SK-N-SH (cell line): ENCODE measurements around the gene HSPE1. TPM values are rescaled to one million over a fixed set of nuclear protein-coding genes. Genes with fewer than 3 reads are reported as not detected.
A peak's percentile ranks its signal among the peaks of the same experiment; 100 is the strongest.

Experiments
- CTCF ChIA-PET: fragments of 300-600, 350-600 bp; formaldehyde crosslinking; extraction: SDS; loops from one replicate; lab custom pipeline; 2021; lab: Yijun Ruan, JAX
- POLR2A ChIA-PET: fragments of 350-600 bp; sonication (Branson Sonifier 250); formaldehyde crosslinking; extraction: SDS; loops from one replicate; lab custom pipeline; 2020; ENCODE audit warnings: antibody characterized with exemption, inconsistent platforms; lab: Yijun Ruan, JAX
- DNase-seq: peaks from one replicate; pipeline ENCODE4 v3.0.0; 2012
- H2AFZ ChIP-seq: fragments of 200-600 bp; sonication (generic); 2 replicates; pipeline ENCODE4 v1.8.1; 2016; ENCODE audit warnings: antibody characterized with exemption, mild to moderate bottlenecking, low read depth
- H3F3A ChIP-seq: fragments of 200-600 bp; sonication (generic); replicated peaks from 2 replicates; pipeline ENCODE3; 2016; ENCODE audit warnings: antibody characterized with exemption, mild to moderate bottlenecking; ENCODE audit not compliant: insufficient read depth
- H3K27ac ChIP-seq, 2 experiments: fragments of 200-500 bp in 1 of 2; fragments of 200-600 bp in 1 of 2; sonication (Bioruptor generic) in 1 of 2; sonication (generic), shearing (Covaris generic) in 1 of 2; 2 replicates each; pipeline versions ENCODE4 v1.5.1 to v1.6.1; 2014 to 2016; ENCODE audit warnings: low read depth in 2 of 2, inconsistent platforms in 1 of 2, low read length in 1 of 2, mild to moderate bottlenecking in 1 of 2, mixed read lengths in 1 of 2
- H3K27me3 ChIP-seq: fragments of 200-600 bp; sonication (generic), shearing (Covaris generic); 2 replicates; pipeline ENCODE4 v1.6.1; 2016; ENCODE audit warnings: mixed run types; ENCODE audit not compliant: insufficient read depth
- H3K36me3 ChIP-seq, 2 experiments: fragments of 200-500 bp in 1 of 2; fragments of 200-600 bp in 1 of 2; sonication (Bioruptor generic) in 1 of 2; sonication (generic) in 1 of 2; replicated peaks in 1 of 2; 2 replicates each; pipeline versions ENCODE3 to v1.5.1; 2014 to 2016; ENCODE audit warnings: low read length in 1 of 2, mild to moderate bottlenecking in 1 of 2; ENCODE audit not compliant: insufficient read depth in 2 of 2, control insufficient read depth in 1 of 2
- H3K4me1 ChIP-seq, 2 experiments: fragments of 200-500 bp in 1 of 2; fragments of 200-600 bp in 1 of 2; sonication (Bioruptor generic) in 1 of 2; sonication (generic), shearing (Covaris generic) in 1 of 2; 2 replicates each; pipeline versions ENCODE4 v1.5.1 to v1.6.1; 2014 to 2016; ENCODE audit warnings: low read depth in 1 of 2, low read length in 1 of 2, mixed run types in 1 of 2; ENCODE audit not compliant: insufficient read depth in 2 of 2, control insufficient read depth in 1 of 2
- H3K4me2 ChIP-seq: fragments of 200-600 bp; sonication (generic), shearing (Covaris generic); 2 replicates; pipeline ENCODE4 v1.6.1; 2017; ENCODE audit warnings: mixed run types
- H3K4me3 ChIP-seq, 2 experiments: fragments of 200-500 bp in 1 of 2; fragments of 200-600 bp in 1 of 2; sonication (Bioruptor generic) in 1 of 2; sonication (generic), shearing (Covaris generic) in 1 of 2; 2 replicates each; pipeline versions ENCODE4 v1.5.1 to v1.8.1; 2014 to 2016; ENCODE audit warnings: low read depth in 2 of 2, inconsistent platforms in 1 of 2, low read length in 1 of 2, mild to moderate bottlenecking in 1 of 2, mixed read lengths in 1 of 2, moderate library complexity in 1 of 2
- H3K79me2 ChIP-seq: fragments of 200-600 bp; sonication (generic); 2 replicates; pipeline ENCODE4 v1.8.1; 2017; ENCODE audit warnings: mild to moderate bottlenecking; ENCODE audit not compliant: insufficient read depth
- H3K9ac ChIP-seq: fragments of 200-600 bp; sonication (generic); 2 replicates; pipeline ENCODE4 v1.6.1; 2017; ENCODE audit warnings: mixed run types
- H3K9me2 ChIP-seq: fragments of 200-600 bp; sonication (generic); 2 replicates; pipeline ENCODE4 v1.6.1; 2017; ENCODE audit warnings: mixed run types
- H3K9me3 ChIP-seq: fragments of 200-600 bp; sonication (generic); 2 replicates; pipeline ENCODE4 v1.6.1; 2017; ENCODE audit warnings: mixed run types, mild to moderate bottlenecking, moderate library complexity
- H4K20me1 ChIP-seq: fragments of 200-600 bp; sonication (generic); 2 replicates; pipeline ENCODE4 v1.6.1; 2017; ENCODE audit warnings: mild to moderate bottlenecking, mixed run types; ENCODE audit not compliant: insufficient read depth
- ELF1 ChIP-seq: IDR thresholded peaks from 2 replicates; pipeline ENCODE4 v1.4.0; 2012
- FOXJ3 ChIP-seq: sonication (generic); formaldehyde crosslinking; IDR thresholded peaks from 2 replicates; pipeline ENCODE4 v1.5.1; 2020; ENCODE audit warnings: mild to moderate bottlenecking, missing genetic modification reagents
- FOXM1 ChIP-seq: IDR thresholded peaks from 2 replicates; pipeline ENCODE4 v1.4.0; 2012; ENCODE audit warnings: low read depth, mild to moderate bottlenecking
- JUND ChIP-seq: IDR thresholded peaks from 2 replicates; pipeline ENCODE4 v1.4.0; 2012
- MXI1 ChIP-seq: IDR thresholded peaks from 2 replicates; pipeline ENCODE4 v1.6.1; 2012; ENCODE audit warnings: mild to moderate bottlenecking, low read depth, low read length, improper control_type of control experiment
- NFIC ChIP-seq: IDR thresholded peaks from 2 replicates; pipeline ENCODE4 v1.4.0; 2012; ENCODE audit warnings: borderline replicate concordance
- PBX3 ChIP-seq: IDR thresholded peaks from 2 replicates; pipeline ENCODE4; 2012
- POLR2AphosphoS5 ChIP-seq: IDR thresholded peaks from 2 replicates; pipeline ENCODE4 v1.6.1; 2012; ENCODE audit warnings: low read depth, low read length
- RAD21 ChIP-seq: IDR thresholded peaks from 2 replicates; pipeline ENCODE4 v1.6.1; 2012; ENCODE audit warnings: mild to moderate bottlenecking, low read length
- RCOR1 ChIP-seq: fragments of 150-350 bp; IDR thresholded peaks from 2 replicates; pipeline ENCODE4 v1.6.1; 2017; ENCODE audit warnings: antibody characterized with exemption, low read length
- REST ChIP-seq: IDR thresholded peaks from 2 replicates; pipeline ENCODE4 v1.6.1; 2012; ENCODE audit warnings: mild to moderate bottlenecking, low read depth, low read length, moderate library complexity
- RFX5 ChIP-seq: IDR thresholded peaks from 2 replicates; pipeline ENCODE4 v1.6.1; 2012; ENCODE audit warnings: mild to moderate bottlenecking, improper control_type of control experiment, low read length
- SIN3A ChIP-seq: IDR thresholded peaks from 2 replicates; pipeline ENCODE4 v1.6.1; 2012; ENCODE audit warnings: low read depth, mild to moderate bottlenecking, low read length, moderate library complexity, borderline replicate concordance
- TEAD4 ChIP-seq: IDR thresholded peaks from 2 replicates; pipeline ENCODE4 v1.4.0; 2012; ENCODE audit warnings: mild to moderate bottlenecking, borderline replicate concordance; ENCODE audit not compliant: insufficient read depth
- USF1 ChIP-seq: IDR thresholded peaks from 2 replicates; pipeline ENCODE4 v1.4.0; 2012; ENCODE audit warnings: low read depth, borderline replicate concordance
- YY1 ChIP-seq: IDR thresholded peaks from 2 replicates; pipeline ENCODE4 v1.4.0; 2012; ENCODE audit warnings: low read depth, mild to moderate bottlenecking
- WGBS: methylation state at CpG from one replicate; pipeline ENCODE4 v1.1.6; 2017; ENCODE audit warnings: low lambda C conversion rate; 5-methylcytosine and 5-hydroxymethylcytosine counted together
- polyA plus RNA-seq, 3 experiments: library from polyadenylated mRNA; depleted of rRNA; stranded (reverse); fragments of >200 nt; gene quantifications; 2 replicates each; pipeline ENCODE4 v1.2.3, GENCODE V29; 2012
- TF ChIP-seq, protein P1 (sequence below): IDR thresholded peaks from 2 replicates; pipeline ENCODE4 v1.4.0; 2012; ENCODE audit warnings: low read depth
- TF ChIP-seq, protein P2 (sequence below): fragments of 150-350 bp; IDR thresholded peaks from 2 replicates; pipeline ENCODE4 v1.6.1; 2017; ENCODE audit warnings: antibody characterized with exemption, low read length, low read depth, borderline replicate concordance

HSPE1 gene
- polyA plus RNA-seq, 1 of the 3 experiments (the other 2 are of a cell fraction) = 130 TPM

DNA sequence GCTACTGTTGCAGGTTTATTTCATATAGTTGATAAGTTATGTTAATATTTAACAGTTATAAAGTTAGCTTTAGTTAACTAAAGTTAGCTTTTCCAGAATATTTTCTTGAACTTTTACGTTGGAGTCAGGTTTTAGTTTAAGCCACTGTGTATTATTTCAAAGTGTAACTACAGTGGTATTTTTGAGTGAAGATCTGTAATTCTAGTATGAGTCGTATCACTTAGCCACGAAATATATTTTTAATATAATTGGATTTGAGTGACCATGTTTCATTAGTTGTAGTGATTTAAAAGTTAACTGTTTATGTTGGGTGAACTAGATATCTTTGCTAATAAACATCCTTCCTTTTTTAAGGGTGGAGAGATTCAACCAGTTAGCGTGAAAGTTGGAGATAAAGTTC lies 2.5 kb downstream of the HSPE1 start:
- no peak for DNase-seq
- Histone ChIP-seq H3K4me2 (peak overlapping the region; percentile 90; the same call in 1 of the 2 replicates), H3F3A (peaks cover 16% of the 10 kb centered on the region), H2AFZ (no peak overlapping the region), H3K79me2 (peaks cover 63% of the 10 kb centered on the region), H3K9me3 (no peaks in the 10 kb centered on the region), H3K27ac (no peak overlapping the region), H3K36me3 (peaks cover 36 to 40% of the 10 kb centered on the region in 2 experiments), H3K4me1 (peaks cover 13 to 15% of the 10 kb centered on the region in 2 experiments; a peak in 3 of 4 replicates), H4K20me1 (peaks cover 14% of the 10 kb centered on the region), H3K27me3 (no peaks in the 10 kb centered on the region), H3K9me2 (no peaks in the 10 kb centered on the region), H3K4me3 (no peak overlapping the region), H3K9ac (no peak overlapping the region)
- no peak for TF ChIP-seq ELF1
- TF ChIP-seq, protein P1, sequence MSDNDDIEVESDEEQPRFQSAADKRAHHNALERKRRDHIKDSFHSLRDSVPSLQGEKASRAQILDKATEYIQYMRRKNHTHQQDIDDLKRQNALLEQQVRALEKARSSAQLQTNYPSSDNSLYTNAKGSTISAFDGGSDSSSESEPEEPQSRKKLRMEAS = no peak
- no peak for TF ChIP-seq USF1
- TF ChIP-seq SIN3A = no peak
- TF ChIP-seq RAD21 = no peak
- no peak for TF ChIP-seq RCOR1
- TF ChIP-seq FOXM1 = no peak
- TF ChIP-seq PBX3 = no peak
- TF ChIP-seq RFX5 = no peak
- TF ChIP-seq REST = no peak
- no peak for TF ChIP-seq MXI1
- no peak for TF ChIP-seq YY1
- TF ChIP-seq JUND = no peak
- TF ChIP-seq NFIC = no peak
- TF ChIP-seq POLR2AphosphoS5 = no peak
- TF ChIP-seq TEAD4 = no peak
- no peak for TF ChIP-seq FOXJ3 (CRISPR knock-in tag)
- TF ChIP-seq, protein P2, sequence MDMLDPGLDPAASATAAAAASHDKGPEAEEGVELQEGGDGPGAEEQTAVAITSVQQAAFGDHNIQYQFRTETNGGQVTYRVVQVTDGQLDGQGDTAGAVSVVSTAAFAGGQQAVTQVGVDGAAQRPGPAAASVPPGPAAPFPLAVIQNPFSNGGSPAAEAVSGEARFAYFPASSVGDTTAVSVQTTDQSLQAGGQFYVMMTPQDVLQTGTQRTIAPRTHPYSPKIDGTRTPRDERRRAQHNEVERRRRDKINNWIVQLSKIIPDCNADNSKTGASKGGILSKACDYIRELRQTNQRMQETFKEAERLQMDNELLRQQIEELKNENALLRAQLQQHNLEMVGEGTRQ = no peak
- CTCF ChIA-PET = interaction anchor here (0.9 to 1.2 kb wide), 2 partner anchors 11 to 205 kb away, joined by 3 read pairs; no protein-coding TSS in a partner anchor
- WGBS = 65% methylated on average over 4 of the region's 4 CpGs
- POLR2A ChIA-PET = interaction anchor here (0.6 to 0.8 kb wide), 2 partner anchors 13 to 14 kb away, joined by 3 read pairs; no protein-coding TSS in a partner anchor
